HG03066 (cell line): ENCODE measurements around the gene MED7.

Source experiments
- ATAC-seq: cut with Tn5 transposase; IDR thresholded peaks from one replicate; pipeline ENCODE4 v1.9.1; 2021; ENCODE audit warnings: low read depth; ENCODE audit not compliant: unreplicated experiment

The MED7 gene

GRCh38 chr5:157107508-157107907 is 35.2 kb downstream of the MED7 start:
- no peak for ATAC-seq

GRCh38 chr5:157106630-157107461 is 35.8 kb downstream of the MED7 start:
- no peak for ATAC-seq

GRCh38 chr5:157100140-157100679 is 42.5 kb downstream of the MED7 start:
- no peak for ATAC-seq

- ATAC-seq: peak; percentile 71
These were observed 54.2 kb downstream of the MED7 start for GRCh38 chr5:157088342-157088990.
